SK-N-SH treated with all-trans-retinoic acid at 6 μM for 48 hours (cell line): Measurements from ENCODE around the gene DOCK1.

Experiments used
- ARNTL ChIP-seq: fragments of 450-650 bp; formaldehyde crosslinking; IDR thresholded peaks from 2 replicates; pipeline ENCODE4 v1.5.0; 2020; ENCODE audit warnings: low read depth, mild to moderate bottlenecking, moderate library complexity, borderline replicate concordance
- ESRRG ChIP-seq: fragments of 250-450 bp; sonication (Bioruptor Pico); IDR thresholded peaks from 2 replicates; pipeline ENCODE4 v1.6.1; 2021; ENCODE audit warnings: mild to moderate bottlenecking
- ZFP3 ChIP-seq: fragments of 250-450 bp; sonication (Bioruptor Pico); IDR thresholded peaks from 2 replicates; pipeline ENCODE4 v1.5.0; 2020; ENCODE audit warnings: mild to moderate bottlenecking, moderate library complexity
- ZNF565 ChIP-seq: fragments of 450-650 bp; formaldehyde crosslinking; conservative IDR thresholded peaks from 2 replicates; pipeline ENCODE4 v1.5.0; 2020; ENCODE audit warnings: low read depth, mild to moderate bottlenecking, moderate library complexity
- ZNF70 ChIP-seq: fragments of 450-650 bp; formaldehyde crosslinking; IDR thresholded peaks from 2 replicates; pipeline ENCODE4 v1.5.0; 2020; ENCODE audit warnings: mild to moderate bottlenecking, moderate library complexity
- ZNF8 ChIP-seq: fragments of 450-650 bp; formaldehyde crosslinking; IDR thresholded peaks from 2 replicates; pipeline ENCODE4 v1.5.0; 2020; ENCODE audit warnings: mild to moderate bottlenecking, moderate library complexity
- TF ChIP-seq, protein P1 (sequence below): fragments of 250-450 bp; sonication (Bioruptor Pico); IDR thresholded peaks from 2 replicates; pipeline ENCODE4 v1.8.0; 2020; ENCODE audit warnings: mild to moderate bottlenecking, moderate library complexity, borderline replicate concordance
- TF ChIP-seq, protein P2 (sequence below): fragments of 250-450 bp; sonication (Bioruptor Pico); IDR thresholded peaks from 2 replicates; pipeline ENCODE4 v1.5.1; 2020; ENCODE audit warnings: low read depth, mild to moderate bottlenecking, moderate library complexity
- TF ChIP-seq, protein P3 (sequence below): fragments of 250-450 bp; sonication (Bioruptor Pico); IDR thresholded peaks from 2 replicates; pipeline ENCODE4 v1.8.0; 2021; ENCODE audit warnings: low read depth, mild to moderate bottlenecking, moderate library complexity, borderline replicate concordance

DNA sequence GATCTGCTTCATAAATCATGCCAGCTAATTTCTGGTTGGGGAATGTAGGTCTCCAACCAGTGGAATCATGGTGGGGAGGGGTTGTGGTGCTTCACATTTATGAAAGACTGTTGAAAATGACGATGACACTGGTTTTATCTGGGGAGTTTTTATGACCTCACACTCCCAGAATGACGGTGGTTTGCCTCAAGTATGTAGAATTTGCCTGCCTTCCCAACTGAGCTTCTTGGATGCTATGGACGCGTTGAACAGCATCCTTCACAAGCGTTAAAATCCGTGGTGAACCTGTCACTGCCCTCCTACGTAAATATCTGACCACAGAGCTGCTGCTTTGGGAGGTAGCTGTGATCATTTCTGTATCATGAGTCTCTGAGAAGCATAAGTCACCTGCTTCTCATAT lies 287.9 kb downstream of the DOCK1 start:
- no peak for TF ChIP-seq ZNF8 (CRISPR knock-in tag)
- TF ChIP-seq, protein P1, sequence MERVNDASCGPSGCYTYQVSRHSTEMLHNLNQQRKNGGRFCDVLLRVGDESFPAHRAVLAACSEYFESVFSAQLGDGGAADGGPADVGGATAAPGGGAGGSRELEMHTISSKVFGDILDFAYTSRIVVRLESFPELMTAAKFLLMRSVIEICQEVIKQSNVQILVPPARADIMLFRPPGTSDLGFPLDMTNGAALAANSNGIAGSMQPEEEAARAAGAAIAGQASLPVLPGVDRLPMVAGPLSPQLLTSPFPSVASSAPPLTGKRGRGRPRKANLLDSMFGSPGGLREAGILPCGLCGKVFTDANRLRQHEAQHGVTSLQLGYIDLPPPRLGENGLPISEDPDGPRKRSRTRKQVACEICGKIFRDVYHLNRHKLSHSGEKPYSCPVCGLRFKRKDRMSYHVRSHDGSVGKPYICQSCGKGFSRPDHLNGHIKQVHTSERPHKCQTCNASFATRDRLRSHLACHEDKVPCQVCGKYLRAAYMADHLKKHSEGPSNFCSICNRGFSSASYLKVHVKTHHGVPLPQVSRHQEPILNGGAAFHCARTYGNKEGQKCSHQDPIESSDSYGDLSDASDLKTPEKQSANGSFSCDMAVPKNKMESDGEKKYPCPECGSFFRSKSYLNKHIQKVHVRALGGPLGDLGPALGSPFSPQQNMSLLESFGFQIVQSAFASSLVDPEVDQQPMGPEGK (CRISPR knock-in tag), result no peak
- no peak for TF ChIP-seq ARNTL (CRISPR knock-in tag)
- TF ChIP-seq, protein P2, sequence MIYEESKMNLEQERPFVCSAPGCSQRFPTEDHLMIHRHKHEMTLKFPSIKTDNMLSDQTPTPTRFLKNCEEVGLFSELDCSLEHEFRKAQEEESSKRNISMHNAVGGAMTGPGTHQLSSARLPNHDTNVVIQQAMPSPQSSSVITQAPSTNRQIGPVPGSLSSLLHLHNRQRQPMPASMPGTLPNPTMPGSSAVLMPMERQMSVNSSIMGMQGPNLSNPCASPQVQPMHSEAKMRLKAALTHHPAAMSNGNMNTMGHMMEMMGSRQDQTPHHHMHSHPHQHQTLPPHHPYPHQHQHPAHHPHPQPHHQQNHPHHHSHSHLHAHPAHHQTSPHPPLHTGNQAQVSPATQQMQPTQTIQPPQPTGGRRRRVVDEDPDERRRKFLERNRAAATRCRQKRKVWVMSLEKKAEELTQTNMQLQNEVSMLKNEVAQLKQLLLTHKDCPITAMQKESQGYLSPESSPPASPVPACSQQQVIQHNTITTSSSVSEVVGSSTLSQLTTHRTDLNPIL (CRISPR knock-in tag), result no peak
- TF ChIP-seq ZFP3 (CRISPR knock-in tag), result no peak
- TF ChIP-seq ESRRG (CRISPR knock-in tag), result no peak
- TF ChIP-seq, protein P3, sequence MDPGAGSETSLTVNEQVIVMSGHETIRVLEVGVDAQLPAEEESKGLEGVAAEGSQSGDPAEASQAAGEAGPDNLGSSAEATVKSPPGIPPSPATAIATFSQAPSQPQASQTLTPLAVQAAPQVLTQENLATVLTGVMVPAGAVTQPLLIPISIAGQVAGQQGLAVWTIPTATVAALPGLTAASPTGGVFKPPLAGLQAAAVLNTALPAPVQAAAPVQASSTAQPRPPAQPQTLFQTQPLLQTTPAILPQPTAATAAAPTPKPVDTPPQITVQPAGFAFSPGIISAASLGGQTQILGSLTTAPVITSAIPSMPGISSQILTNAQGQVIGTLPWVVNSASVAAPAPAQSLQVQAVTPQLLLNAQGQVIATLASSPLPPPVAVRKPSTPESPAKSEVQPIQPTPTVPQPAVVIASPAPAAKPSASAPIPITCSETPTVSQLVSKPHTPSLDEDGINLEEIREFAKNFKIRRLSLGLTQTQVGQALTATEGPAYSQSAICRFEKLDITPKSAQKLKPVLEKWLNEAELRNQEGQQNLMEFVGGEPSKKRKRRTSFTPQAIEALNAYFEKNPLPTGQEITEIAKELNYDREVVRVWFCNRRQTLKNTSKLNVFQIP (CRISPR knock-in tag), result no peak
- TF ChIP-seq ZNF565 (CRISPR knock-in tag), result no peak
- TF ChIP-seq ZNF70 (CRISPR knock-in tag), result no peak
